NCI-H1417 (cell line): ENCODE results near the gene SUPT20H.
A peak's percentile ranks its signal among the peaks of the same experiment; 100 is the strongest.

Source experiments
- DNase-seq, 3 experiments: peaks; one replicate each; lab custom pipeline; 2025; lab: John Stamatoyannopoulos, UW

Gene SUPT20H

DNA sequence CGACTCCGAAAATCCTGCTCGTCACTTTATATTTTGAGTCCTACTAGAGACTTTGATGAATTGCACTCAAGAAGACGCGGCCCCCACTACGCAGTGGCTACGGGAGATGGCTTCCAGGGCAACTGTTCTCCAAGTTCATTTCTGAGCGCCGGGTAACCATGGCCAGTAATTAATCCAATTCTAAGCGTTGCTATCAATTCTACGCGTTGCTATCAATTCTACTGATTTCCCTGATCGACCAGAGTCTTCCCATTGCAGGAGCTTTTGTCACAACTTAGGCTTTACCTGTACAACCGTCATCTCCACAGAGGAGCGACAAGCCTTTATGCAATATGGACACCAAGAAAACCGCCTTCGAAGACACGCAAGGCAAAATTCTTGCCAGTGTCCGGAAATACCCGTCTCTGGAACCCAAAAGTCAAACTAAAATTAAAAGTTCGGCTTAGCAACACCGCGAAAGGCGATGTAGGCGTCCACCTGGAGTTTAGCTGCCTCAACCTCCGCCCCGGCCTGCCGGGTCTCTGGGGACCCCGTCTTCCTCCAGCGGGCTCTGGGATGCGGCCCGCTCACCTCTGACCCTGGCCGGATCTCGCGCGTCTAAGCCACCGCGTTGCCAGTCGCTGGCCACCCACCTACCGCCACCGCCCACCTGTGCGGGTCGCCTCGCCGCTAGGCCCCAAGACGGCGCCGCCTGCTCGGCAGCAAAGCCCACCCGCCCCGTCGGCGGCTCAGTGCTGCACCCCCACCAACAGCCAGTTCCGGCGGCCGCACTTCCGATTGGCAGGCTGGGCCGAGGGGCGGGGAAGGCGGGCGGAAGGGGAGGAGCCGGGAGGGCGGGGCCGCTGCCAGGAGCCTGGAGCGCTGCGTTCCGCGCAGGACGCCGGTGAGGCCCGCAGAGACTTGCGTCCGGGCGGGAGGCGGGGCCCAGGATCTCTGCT lies at the start of gene SUPT20H:
Gene SUPT20H, minus strand, starts transcription at position 779 of the 938 bp plus-strand sequence. CDS start 8,198 bp downstream, outside the sequence.
- DNase-seq = peak; percentile 86 to 91 (median 90)

DNA sequence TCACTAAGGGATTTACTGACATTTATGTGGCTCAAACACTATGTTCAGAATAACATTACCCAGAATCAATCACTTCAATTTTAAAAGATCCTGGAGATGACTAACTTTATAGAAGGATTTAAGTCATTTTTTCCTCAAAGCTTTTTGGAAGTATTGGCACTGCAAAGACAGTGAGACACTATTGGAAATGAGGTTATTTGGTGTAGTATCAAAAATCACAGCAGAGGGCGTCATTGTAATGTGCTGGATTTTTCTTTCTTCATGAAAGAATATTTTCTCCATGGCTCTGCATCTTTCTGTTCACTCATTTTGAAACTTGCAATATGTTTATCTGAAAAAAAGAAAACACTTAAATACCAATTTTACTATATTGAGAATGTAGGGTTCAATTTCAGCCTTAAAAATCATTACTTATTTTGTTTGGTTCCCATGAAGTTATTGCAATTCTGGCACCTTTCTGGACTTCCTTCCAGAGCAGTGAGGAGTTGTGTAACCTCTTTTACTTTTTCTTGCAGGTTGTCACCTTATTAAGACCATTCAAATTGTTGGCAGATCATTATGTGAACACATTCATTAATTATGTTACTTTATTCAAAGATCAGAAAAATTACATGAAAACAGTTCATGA lies 49.7 kb upstream of the SUPT20H start:
- DNase-seq = peak; percentile 18 to 69 (median 69)

DNA sequence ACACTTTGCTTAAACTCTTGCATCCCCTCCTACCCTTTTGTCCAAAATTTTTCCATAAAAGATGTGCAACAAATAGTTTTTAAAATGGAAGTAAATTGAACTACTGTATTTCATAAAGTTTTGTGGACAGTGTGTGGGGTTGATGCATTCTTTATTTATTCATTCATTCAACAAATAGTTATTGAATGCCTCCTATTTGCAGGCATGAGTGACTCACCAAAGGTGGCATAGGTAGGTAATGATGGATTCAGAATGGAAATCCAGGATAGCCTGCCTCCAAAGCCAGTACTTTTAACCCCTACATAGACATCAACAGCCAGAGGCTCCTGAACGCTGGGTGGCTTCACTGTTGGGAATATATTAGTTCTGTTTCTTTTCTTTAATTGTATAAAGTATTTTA lies 48.4 kb upstream of the SUPT20H start:
- DNase-seq = no peak

DNA sequence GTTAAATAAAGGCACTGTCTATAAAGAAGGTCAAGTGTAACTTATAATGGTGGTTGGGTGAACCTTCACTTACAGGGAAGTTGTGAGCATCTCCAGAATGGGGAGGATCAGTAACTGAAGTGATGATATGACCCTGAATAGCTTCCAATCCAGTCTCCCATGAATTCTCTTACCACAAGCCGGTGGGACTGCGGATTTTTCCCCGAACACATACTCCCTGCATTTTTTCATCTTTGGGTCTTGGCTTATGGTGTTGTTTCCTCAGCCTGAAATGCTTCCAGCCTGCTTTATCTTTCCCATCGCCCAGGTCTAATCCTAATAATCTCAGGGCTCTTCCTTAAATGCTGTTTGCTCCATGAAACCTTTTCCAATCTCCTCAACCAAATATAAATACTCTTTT lies 48.0 kb upstream of the SUPT20H start:
- no peak for DNase-seq

DNA sequence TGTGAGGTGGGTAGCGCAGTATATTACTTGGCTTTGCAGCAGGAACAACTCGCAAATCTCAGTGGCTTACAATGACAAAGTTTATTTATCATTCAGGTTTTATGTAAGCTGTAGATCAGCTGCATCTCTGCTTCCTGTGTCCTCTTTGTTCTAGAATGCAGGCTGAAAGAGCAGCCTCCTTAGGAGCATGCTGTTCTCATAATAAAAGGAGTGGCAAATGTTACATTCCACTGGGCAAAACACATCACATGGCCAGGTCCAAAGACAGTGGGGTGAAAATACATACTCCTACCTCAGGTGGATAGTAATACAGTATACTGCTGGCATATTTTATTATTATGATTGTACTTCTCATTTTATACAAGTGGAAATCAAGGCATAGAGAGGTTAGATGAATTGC lies 47.2 kb upstream of the SUPT20H start:
- DNase-seq = no peak

DNA sequence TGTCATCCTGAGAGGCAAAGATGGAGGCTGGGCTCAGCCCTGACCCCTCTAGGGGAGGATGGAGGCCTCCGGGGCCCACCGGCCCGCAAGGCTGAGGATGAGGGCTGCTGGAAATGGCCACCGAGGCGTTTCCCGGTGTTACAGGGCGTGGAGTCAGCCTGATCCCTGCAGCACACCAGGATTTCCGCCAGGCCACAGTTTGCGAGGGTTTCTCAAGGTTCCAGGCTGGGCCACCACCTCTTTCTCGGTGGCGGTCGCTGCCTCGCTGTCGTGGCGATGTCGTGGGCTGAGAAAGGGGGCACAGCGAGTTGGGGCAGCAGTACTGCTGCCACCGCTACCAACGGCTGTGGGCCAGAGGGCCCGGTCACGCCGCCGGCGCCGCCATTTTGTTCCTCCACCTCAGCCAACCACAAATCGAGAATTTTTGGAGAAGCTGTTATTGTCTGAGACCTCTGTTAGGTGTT lies 45.8 kb upstream of the SUPT20H start, which contains the start of gene CSNK1A1L:
Gene CSNK1A1L, minus strand, starts transcription at position 414 of the 464 bp plus-strand sequence. Its CDS starts 408 bp downstream, at position 6.
- DNase-seq = no peak

DNA sequence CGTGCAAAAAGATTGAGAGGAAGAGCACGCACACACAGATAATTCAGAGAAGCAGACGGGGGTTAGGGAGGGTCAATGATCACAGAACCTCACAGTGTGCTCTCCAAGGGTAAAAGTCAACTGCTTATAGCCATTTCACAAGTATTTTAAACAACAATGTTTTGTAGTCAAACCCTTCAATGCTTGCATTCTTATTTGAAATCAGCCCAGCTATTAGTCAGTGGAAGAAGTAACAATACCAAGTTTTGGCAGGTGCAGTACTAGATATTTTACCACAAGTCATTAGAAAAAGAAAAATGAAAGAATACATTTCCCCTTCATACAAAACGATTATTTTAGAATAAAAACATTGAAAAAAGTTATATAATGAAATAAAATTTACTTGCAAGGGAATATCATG lies 43.4 kb upstream of the SUPT20H start:
- no peak for DNase-seq

DNA sequence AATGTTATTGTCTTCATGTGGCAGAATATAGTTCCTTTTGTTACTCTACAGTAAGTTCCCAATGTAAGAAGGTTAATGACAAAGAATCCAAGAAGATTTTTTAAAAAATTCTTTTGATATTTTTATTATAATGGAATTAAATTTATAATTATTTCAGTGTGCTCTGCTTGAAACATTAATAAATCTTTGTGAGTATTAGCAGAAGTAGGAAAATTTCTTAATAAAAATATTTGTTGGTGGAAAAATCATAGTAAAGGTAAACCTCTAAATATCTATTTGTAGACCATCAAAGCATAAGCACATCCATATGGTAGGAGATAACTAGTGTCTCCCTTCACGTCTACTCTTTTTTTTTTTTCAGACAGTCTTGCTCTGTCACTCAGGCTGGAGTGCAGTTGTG lies 41.7 kb upstream of the SUPT20H start:
- DNase-seq = no peak

DNA sequence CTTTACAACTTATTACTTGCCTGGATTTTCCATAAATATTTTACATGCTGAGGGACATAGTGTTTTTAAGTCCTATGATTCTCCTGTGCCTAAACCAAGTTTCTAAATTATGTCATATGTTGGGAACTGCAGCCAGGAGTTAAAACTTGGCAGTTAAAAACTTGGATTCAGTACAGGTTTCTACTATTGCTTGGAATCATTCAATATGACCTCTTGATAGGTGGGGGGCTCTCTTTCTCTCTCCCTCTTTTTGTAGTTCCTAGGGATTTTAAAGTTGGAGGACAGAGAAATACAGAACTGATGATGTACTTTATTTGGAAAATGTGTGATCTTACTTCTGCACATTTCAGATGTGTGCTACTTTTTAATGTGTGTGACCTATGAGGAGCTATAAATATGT lies 41.2 kb upstream of the SUPT20H start:
- no peak for DNase-seq

DNA sequence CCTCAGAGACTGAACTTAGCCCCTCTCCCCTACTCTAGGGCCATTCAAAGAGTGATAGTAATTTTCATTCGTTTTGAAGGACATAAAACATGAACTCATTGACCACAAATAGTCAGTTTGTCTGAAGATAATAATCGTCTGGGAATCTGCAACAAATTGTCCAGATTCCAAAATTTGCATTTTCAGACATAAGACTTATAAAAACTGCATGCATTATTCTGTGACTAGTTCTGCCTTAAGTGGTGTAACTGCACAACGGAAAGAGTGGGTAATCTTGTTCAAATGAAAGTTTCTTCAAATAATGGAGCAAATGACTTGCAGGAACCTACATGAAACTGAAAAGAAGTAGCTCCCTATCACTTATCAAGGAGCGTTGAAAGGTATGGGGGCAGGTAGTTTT lies 37.6 kb upstream of the SUPT20H start:
- no peak for DNase-seq

DNA sequence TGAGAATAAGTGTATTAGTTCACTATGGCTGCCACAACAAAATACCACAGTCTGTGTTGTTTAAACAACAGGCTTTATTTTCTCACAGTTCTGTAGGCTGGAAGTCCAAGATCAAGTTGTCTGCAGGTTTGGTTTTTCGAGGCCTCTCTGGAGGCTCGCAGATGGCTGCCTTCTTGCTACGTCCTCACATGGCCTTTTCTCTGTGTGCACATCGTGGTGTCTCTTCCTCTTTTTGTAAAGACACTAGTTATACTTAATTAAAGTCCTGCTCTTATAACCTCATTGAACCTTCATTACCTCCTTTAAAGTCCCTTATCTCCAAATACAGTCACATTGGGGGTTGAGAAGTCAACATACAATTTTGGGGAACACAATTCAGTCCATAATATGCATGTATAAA lies 35.4 kb upstream of the SUPT20H start:
- DNase-seq = no peak

DNA sequence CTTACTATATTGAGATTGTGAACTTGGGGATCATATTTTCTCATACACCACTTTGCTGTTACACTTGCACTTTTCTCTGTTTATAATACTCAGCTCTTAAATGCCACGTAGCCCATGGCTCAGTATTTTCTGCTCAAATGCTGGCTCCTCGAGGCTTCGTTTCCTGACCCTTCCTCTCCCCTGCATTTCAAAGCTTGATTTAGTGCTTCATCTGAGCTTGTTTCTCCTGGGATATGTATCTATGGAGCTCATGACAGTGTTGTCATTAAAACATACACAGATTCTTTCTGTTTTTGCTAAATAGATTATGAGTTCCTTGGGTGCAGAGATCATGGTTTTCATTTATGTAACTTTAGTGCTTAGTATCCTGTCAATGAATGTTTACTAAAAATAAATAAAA lies 34.6 kb upstream of the SUPT20H start:
- DNase-seq = no peak

DNA sequence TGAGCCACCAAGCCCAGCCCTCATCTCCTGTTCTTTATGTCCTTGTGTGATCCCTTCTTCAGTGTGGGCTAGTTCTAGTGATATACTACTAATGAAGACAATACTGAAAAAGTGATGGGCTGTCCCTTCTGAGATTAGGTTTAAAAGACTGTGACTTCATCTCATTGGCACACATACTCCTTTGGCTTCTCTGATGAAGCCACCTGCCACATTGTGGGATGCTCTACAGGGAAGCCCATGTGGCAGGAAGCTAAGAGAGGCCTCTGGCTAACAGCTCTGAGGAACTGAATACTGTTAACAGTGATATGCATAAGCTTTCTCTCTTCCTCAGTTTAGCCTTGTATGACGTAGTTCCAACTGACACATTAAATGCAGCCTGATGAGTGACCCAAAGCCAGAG lies 32.3 kb upstream of the SUPT20H start:
- no peak for DNase-seq

DNA sequence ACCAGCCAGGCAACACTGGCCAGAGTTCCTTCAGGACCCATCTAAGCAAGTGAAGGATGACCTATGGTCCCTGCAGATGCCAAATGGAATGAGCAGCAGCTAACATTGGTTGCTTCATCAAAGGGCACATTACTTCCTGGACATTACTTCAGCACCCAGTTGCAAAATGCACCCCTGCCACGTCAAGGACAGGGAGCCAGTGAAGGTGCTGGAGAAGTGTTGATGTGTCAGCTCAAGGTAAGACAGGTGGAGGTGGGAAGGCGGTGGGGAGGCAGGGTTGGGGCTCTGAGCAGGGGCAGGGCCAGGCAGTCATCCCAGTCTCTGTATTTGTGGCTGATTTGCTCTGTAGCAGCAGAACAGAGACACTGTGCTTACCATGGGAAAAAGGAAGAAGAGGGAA lies 31.4 kb upstream of the SUPT20H start:
- no peak for DNase-seq

DNA sequence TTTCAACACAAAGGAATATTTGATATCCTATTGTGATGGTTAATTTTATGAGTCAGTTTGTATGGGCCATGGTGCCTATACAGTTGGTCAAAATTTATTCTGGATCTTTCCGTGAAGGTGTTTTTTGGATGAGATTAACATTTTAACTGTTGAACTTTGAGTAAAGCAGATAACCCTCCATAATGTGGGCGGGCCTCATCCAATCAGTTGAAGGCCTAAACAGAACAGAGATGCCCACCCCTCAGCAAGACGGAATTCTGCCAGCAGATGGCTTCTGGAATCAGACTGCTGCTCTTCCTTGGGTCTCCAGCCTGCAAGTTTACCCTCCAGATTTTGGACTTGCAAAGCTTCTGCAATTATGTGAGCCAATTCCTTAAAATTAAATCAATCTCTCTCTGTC lies 30.0 kb upstream of the SUPT20H start:
- DNase-seq = no peak

DNA sequence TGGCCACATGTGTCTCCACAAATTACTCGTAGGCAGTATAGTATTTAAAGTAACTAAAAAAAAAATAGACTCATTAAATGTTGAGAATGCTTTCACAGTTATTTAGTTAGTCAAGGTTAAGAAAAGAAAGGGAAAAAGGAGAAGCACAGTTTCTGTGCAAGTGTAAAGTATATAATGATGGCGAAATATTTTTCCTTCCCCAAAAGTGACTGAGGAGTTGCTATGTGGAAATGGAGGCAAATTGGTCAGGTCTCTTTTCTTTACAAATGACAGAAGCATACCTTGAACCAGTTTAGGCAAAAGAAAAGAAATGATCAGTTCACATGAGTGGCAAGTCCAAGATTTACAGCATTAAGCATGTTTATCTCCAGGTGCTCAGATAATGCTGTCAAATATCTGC lies 28.0 kb upstream of the SUPT20H start:
- no peak for DNase-seq

DNA sequence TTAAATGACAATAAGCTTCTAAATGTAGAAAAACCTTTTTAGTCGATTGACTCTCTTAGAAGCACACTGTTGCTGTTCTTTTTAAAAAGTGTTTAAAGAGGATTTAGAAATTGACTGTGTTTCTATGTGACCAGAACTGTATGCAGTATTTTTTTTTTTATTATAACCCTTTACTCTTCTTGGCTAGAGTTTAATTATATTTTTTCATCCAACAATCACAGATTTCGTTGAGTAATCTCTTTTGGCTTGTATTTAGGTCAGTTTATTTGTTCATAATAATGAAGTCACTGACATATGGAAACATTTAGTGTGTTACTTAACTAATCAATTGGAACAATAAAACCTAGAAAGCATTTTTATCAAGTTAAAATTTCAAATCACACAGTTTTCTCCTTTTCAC lies 26.1 kb upstream of the SUPT20H start:
- no peak for DNase-seq

DNA sequence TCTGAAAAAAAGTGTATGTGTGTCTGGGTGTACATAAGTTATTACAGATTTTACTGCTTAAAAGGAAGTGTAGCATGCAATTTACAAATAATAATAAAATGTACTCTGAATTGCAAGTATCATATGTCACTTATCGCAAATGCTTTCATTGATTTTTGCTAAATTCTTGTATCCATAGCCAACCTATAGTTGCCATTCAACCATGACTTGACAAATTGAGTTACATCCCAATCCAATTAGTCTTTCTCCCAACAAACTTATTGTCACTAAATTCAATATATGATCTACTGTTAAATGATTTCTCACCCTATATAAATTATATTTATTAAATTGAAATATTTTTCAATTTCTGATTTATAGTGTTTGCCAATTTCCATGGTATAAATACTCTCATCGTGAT lies 17.3 kb upstream of the SUPT20H start:
- DNase-seq = no peak

DNA sequence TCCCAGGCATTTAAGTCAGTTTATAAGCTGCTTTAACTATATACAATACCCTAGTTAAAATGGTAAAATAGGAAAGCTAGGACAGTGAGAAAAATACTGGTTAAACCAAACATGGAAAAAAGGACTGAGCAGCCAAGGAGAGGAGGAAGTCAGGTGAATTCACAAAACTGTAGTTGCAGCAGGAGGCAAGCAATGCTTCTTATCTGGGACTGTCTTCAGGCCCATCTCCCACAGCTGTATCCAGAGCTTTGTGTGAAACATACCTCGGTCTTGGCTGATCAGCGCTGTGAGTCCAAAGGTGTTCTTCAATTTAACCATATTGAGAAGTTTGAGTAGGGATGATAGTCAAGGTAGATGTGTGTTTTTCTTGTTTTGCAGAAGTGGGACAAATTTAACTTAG lies 15.7 kb upstream of the SUPT20H start:
- no peak for DNase-seq

DNA sequence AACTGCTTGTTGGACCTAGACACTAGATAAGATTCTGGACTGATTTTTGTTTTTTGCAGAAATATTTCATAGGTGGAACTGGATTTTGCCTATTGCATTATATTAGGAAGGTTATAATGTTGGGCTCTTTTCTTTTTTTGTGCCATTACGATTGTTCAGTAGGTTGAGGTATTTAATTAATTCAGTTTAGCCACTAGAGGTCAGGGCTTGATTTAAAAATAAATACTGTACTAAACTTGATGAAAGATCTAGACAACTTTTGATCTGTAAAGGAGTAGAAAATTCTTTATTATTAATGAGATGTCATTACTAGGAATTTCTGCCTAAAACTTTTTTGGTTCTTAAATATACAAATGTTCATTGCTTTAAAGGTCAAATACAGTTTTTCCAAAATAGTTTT lies 15.2 kb upstream of the SUPT20H start:
- DNase-seq = peak in 2 of 3 experiments; percentile 9 to 31

DNA sequence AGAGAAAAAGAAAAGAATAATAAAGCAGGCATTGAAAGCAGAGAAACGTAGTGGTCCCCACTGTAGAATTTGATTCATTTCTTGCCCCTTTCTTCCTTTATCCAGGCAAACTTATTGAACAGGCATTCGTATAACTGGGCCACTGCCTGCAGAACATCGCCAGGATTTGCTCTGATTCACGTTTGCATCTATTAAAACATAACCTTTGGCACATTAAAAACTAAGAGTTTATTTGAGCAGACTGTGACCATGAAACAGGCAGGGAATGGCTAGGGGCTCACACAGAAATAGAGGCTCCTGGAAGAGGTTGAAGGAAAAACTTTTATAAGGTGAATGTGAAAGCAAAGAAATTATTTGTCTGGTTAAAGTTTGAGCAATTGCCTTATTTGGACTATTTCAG lies 12.5 kb upstream of the SUPT20H start:
- DNase-seq = no peak

DNA sequence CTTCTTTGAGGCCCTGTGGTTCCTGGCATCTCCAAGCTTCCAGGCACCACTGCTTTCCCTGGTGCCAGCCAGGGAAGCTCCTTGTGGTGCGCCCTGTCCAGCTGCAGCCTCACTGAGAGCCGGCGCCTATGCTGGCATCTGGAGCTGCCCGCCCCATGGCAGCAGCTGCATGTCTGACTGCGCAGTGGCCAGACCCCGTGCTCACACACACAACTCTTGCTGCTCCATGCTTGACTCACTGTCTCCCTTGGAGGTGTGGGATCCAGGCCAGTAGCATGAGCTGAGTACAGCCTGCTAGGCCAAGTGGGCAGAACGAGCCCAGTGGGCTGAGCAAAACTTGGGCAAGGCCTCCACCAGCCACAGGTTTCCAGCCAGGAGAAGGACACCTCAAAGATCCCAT lies 11.5 kb upstream of the SUPT20H start:
- no peak for DNase-seq

DNA sequence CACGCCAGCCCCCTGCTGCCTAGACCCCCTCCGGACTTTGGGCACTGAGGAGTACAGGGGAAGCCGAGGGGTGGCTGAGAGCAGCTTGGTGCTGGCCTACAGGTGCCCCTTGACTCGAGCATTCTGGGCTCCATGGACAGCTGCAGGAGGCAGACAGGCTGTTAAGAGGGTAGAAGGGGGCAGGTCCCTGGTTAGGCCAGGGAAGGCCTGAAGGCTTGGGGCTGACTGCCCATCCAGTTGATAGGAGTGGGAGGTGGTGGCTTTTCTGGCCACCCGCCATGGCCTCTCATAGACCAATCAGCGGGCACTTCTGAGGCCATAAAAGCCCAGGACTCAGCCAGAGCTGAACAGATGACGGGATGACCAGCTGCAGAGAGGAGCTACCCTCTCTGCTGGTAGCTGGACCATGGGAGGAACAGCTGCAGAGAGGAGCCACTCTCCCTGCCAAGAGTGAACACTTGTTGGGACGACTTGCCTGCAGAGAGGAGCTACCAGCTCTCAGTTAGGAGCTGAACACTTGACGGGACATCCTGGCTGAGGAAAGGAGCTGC lies 10.7 kb upstream of the SUPT20H start:
- no peak for DNase-seq
